GM23338 (cell line): ENCODE results near the gene ATIC. TPM values are rescaled to one million over a fixed set of nuclear protein-coding genes. Genes with fewer than 3 reads are reported as not detected.

Source experiments
- ATAC-seq: fragments of 200-7000 bp; cut with Tn5 transposase; 3 replicates; pipeline ENCODE4 v1.9.1; 2020
- DNase-seq: peaks from one replicate; pipeline ENCODE4 v3.0.0-alpha.2; 2015; ENCODE audit warnings: low spot score
- H2AFZ ChIP-seq: fragments of 200-600 bp; sonication (generic); 2 replicates; pipeline ENCODE4 v1.8.0; 2016; ENCODE audit warnings: antibody characterized with exemption, mild to moderate bottlenecking, moderate library complexity
- H3F3A ChIP-seq: fragments of 200-600 bp; sonication (generic); replicated peaks from 2 replicates; pipeline ENCODE4 v1.8.0; 2017; ENCODE audit warnings: antibody characterized with exemption, mixed run types, low read depth
- H3K27ac ChIP-seq: fragments of 200-600 bp; sonication (generic); 2 replicates; pipeline ENCODE4 v1.6.1; 2016; ENCODE audit warnings: low read depth
- H3K27me3 ChIP-seq: fragments of 200-600 bp; sonication (generic); 2 replicates; pipeline ENCODE4 v1.8.0; 2016; ENCODE audit warnings: mild to moderate bottlenecking, mixed run types, moderate library complexity; ENCODE audit not compliant: insufficient read depth
- H3K36me3 ChIP-seq: fragments of 200-600 bp; sonication (generic); 2 replicates; pipeline ENCODE4 v1.8.0; 2016; ENCODE audit warnings: mild to moderate bottlenecking; ENCODE audit not compliant: insufficient read depth
- H3K4me1 ChIP-seq: fragments of 200-600 bp; sonication (generic); 2 replicates; pipeline ENCODE4 v1.8.0; 2016; ENCODE audit warnings: mild to moderate bottlenecking, moderate library complexity; ENCODE audit not compliant: insufficient read depth
- H3K4me2 ChIP-seq: fragments of 200-600 bp; sonication (generic); 2 replicates; pipeline ENCODE4 v1.7.1; 2017; ENCODE audit warnings: mixed run types
- H3K4me3 ChIP-seq: fragments of 200-600 bp; sonication (generic); 2 replicates; pipeline ENCODE4 v1.6.1; 2016; ENCODE audit warnings: mixed run types
- H3K79me2 ChIP-seq: fragments of 200-600 bp; sonication (generic); replicated peaks from 2 replicates; pipeline ENCODE4 v1.8.0; 2017; ENCODE audit warnings: mild to moderate bottlenecking; ENCODE audit not compliant: insufficient read depth
- H3K9me2 ChIP-seq: fragments of 200-600 bp; sonication (generic); 2 replicates; pipeline ENCODE4 v1.8.0; 2017; ENCODE audit not compliant: insufficient read depth
- H4K20me1 ChIP-seq: fragments of 200-600 bp; sonication (generic); replicated peaks from 2 replicates; pipeline ENCODE4 v1.8.0; 2017; ENCODE audit warnings: mild to moderate bottlenecking; ENCODE audit not compliant: insufficient read depth
- H3K27ac Mint-ChIP-seq: 2 replicates; pipeline ENCODE4 v1.8.0; 2020; ENCODE audit warnings: inconsistent platforms, mild to moderate bottlenecking, moderate library complexity, mixed read lengths
- H3K27me3 Mint-ChIP-seq: 3 replicates; pipeline ENCODE4 v1.8.0; 2022; ENCODE audit warnings: low read depth, mild to moderate bottlenecking, moderate library complexity, mixed read lengths, inconsistent platforms; ENCODE audit not compliant: insufficient read depth, poor library complexity
- H3K36me3 Mint-ChIP-seq: 3 replicates; pipeline ENCODE4 v1.8.0; 2021; ENCODE audit warnings: low read depth, mild to moderate bottlenecking, inconsistent platforms, moderate library complexity, mixed read lengths
- H3K4me1 Mint-ChIP-seq: 3 replicates; pipeline ENCODE4 v1.8.0; 2020; ENCODE audit warnings: mild to moderate bottlenecking, inconsistent platforms, mixed read lengths
- H3K4me3 Mint-ChIP-seq: 3 replicates; pipeline ENCODE4 v1.8.0; 2021; ENCODE audit warnings: moderate library complexity, mild to moderate bottlenecking, inconsistent platforms, mixed read lengths
- H3K9me3 Mint-ChIP-seq: 3 replicates; pipeline ENCODE4 v1.8.0; 2020; ENCODE audit warnings: moderate library complexity, mild to moderate bottlenecking, inconsistent platforms, mixed read lengths
- CREB1 ChIP-seq: fragments of 250-450 bp; sonication (Bioruptor Pico); IDR thresholded peaks from 2 replicates; pipeline ENCODE4 v1.5.0; 2020; ENCODE audit warnings: low read depth, mild to moderate bottlenecking, moderate library complexity
- CTCF ChIP-seq, 2 experiments: fragments of 200-600 bp in 1 of 2; sonication (generic) in 1 of 2; conservative IDR thresholded peaks; 2 replicates each; pipeline versions ENCODE4 v1.5.1 to v1.6.1; 2016 to 2017; ENCODE audit warnings: antibody characterized with exemption in 2 of 2, low read depth in 2 of 2, mild to moderate bottlenecking in 2 of 2, moderate library complexity in 1 of 2
- EZH2phosphoT487 ChIP-seq: fragments of 200-600 bp; sonication (generic); IDR thresholded peaks from one replicate; pipeline ENCODE4 v1.8.1; 2018; ENCODE audit warnings: antibody characterized with exemption; ENCODE audit not compliant: unreplicated experiment
- JUNB ChIP-seq: IDR thresholded peaks from one replicate; pipeline ENCODE4 v1.6.1; 2016; ENCODE audit warnings: antibody characterized with exemption; ENCODE audit not compliant: unreplicated experiment
- NANOG ChIP-seq: IDR thresholded peaks from 2 replicates; pipeline ENCODE4 v1.6.1; 2016; ENCODE audit warnings: antibody characterized with exemption, borderline replicate concordance
- POLR2AphosphoS5 ChIP-seq: IDR thresholded peaks from 2 replicates; pipeline ENCODE4 v1.6.1; 2016; ENCODE audit warnings: antibody characterized with exemption, low read depth
- REST ChIP-seq: IDR thresholded peaks from one replicate; pipeline ENCODE4 v1.6.1; 2018; ENCODE audit warnings: antibody characterized with exemption; ENCODE audit not compliant: unreplicated experiment
- STAT1 ChIP-seq: IDR thresholded peaks from one replicate; pipeline ENCODE4 v1.6.1; 2016; ENCODE audit warnings: antibody characterized with exemption; ENCODE audit not compliant: unreplicated experiment
- ZNF114 ChIP-seq: fragments of 250-450 bp; sonication (Bioruptor Pico); IDR thresholded peaks from 2 replicates; pipeline ENCODE4 v1.5.0; 2020; ENCODE audit warnings: mild to moderate bottlenecking, moderate library complexity
- ZNF331 ChIP-seq: fragments of 250-450 bp; sonication (Bioruptor Pico); IDR thresholded peaks from 2 replicates; pipeline ENCODE4 v1.5.0; 2020; ENCODE audit warnings: low read depth, mild to moderate bottlenecking, moderate library complexity
- ZNF462 ChIP-seq: fragments of 250-450 bp; sonication (Bioruptor Pico); IDR thresholded peaks from 2 replicates; pipeline ENCODE4 v1.5.0; 2020; ENCODE audit warnings: mild to moderate bottlenecking, moderate library complexity
- polyA plus RNA-seq: library from polyadenylated mRNA; unstranded; fragments of >200 nt; fragmentation: Nextera tagmentation; extraction: Ambion mirVana; gene quantifications from 2 replicates; pipeline ENCODE4 v1.2.1, GENCODE V29; 2016
- total RNA-seq: library from RNA; depleted of rRNA; stranded (reverse); fragments of >200 nt; shearing (Covaris generic); gene quantifications from 2 replicates; pipeline ENCODE4 v1.2.3, GENCODE V29; 2014

ATIC gene
- total and polyA plus RNA-seq, 2 experiments from 2014 or later = 118 to 185 TPM

- TF ChIP-seq CTCF (conservative IDR thresholded peaks at IDR 0.05; ENCODE audit: low read depth in 2 of 2) = no peak
- TF ChIP-seq REST = no peak
- no peak for TF ChIP-seq ZNF114 (CRISPR knock-in tag)
- no peak for TF ChIP-seq CREB1 (CRISPR knock-in tag)
- TF ChIP-seq ZNF331 (CRISPR knock-in tag) = no peak
- no peak for TF ChIP-seq POLR2AphosphoS5
- TF ChIP-seq NANOG = no peak
- no peak for TF ChIP-seq JUNB
- TF ChIP-seq STAT1 = no peak
- no peak for TF ChIP-seq EZH2phosphoT487
Measured at GRCh38 chr2:215390550-215390913, 78.7 kb downstream of the ATIC start (continued).

- Mint-ChIP-seq H3K4me1 (peaks cover 19% of the 10 kb centered on the region), H3K9me3 (peaks cover 6% of the 10 kb centered on the region; the same call in 1 of the 3 replicates), H3K36me3 (peaks cover 62% of the 10 kb centered on the region), H3K27me3 (no peaks in the 10 kb centered on the region), H3K4me3 (no peak overlapping the region), H3K27ac (no peak overlapping the region)
- no peak for DNase-seq
- H3K4me1 ChIP-seq = peaks cover 6% of the 10 kb centered on the region; the same call in 1 of the 2 replicates
- H3K27me3 ChIP-seq = no peaks in the 10 kb centered on the region
- no peaks in the 10 kb centered on the region for H4K20me1 ChIP-seq
- H3F3A ChIP-seq = no peaks in the 10 kb centered on the region
- H3K4me2 ChIP-seq = no peak overlapping the region
- H2AFZ ChIP-seq = no peak overlapping the region
- H3K4me3 ChIP-seq = no peak overlapping the region
- ATAC-seq = no peak
- H3K79me2 ChIP-seq = no peaks in the 10 kb centered on the region
- peaks cover 46% of the 10 kb centered on the region for H3K36me3 ChIP-seq
- no peak overlapping the region for H3K27ac ChIP-seq
- no peaks in the 10 kb centered on the region for H3K9me2 ChIP-seq
- no peak for TF ChIP-seq EZH2phosphoT487
- no peak for TF ChIP-seq ZNF462 (CRISPR knock-in tag)
- no peak for TF ChIP-seq CTCF (conservative IDR thresholded peaks at IDR 0.05; ENCODE audit: low read depth in 2 of 2)
- no peak for TF ChIP-seq ZNF331 (CRISPR knock-in tag)
- TF ChIP-seq CREB1 (CRISPR knock-in tag) = no peak
- TF ChIP-seq STAT1 = no peak
Measured at GRCh38 chr2:215391531-215391930, 79.7 kb downstream of the ATIC start.
